Esophagus squamous epithelium (tissue), 5 donors: ENCODE results near the gene FAM114A1. TPM values are rescaled to one million over a fixed set of nuclear protein-coding genes. Genes with fewer than 3 reads are reported as not detected.
"Not testable (repeated sequence)": the region's sequence is repeated elsewhere in the genome, so short reads cannot be mapped to it uniquely, and the experiment has no call there.

Experiments
- DNase-seq: peaks from one replicate; lab custom pipeline; 2025; lab: John Stamatoyannopoulos, UW
- H3K27ac ChIP-seq, 4 donors: fragments of 200-600 bp; sonication (generic); one replicate each; pipeline ENCODE4 v1.5.1; 2016 to 2019; ENCODE audit warnings: mild to moderate bottlenecking in 1 of 4
- H3K27me3 ChIP-seq, 4 donors: fragments of 200-600 bp; sonication (generic); 1 replicate in 3 of 4; 2 replicates in 1 of 4; pipeline versions ENCODE4 v1.5.1 to v1.6.0; 2017 to 2021; ENCODE audit warnings: antibody characterized with exemption in 1 of 4
- H3K36me3 ChIP-seq, 3 donors: fragments of 200-600 bp; sonication (generic); one replicate each; pipeline ENCODE4 v1.5.1; 2016 to 2019
- H3K4me1 ChIP-seq, 3 donors: fragments of 200-600 bp; sonication (generic); one replicate each; pipeline ENCODE4 v1.5.1; 2017 to 2019
- H3K4me3 ChIP-seq, 4 donors: fragments of 200-600 bp; sonication (generic); 1 replicate in 3 of 4; 2 replicates in 1 of 4; pipeline ENCODE4 v1.5.1; 2016 to 2019; ENCODE audit warnings: mild to moderate bottlenecking in 2 of 4, moderate library complexity in 1 of 4
- H3K9me3 ChIP-seq, 3 donors: fragments of 200-600 bp; sonication (generic); one replicate each; pipeline ENCODE4 v1.5.1; 2016 to 2019
- POLR2A ChIP-seq, 4 donors: fragments of 450-650 bp; IDR thresholded peaks; one replicate each; pipeline ENCODE4 v1.6.1; 2017; ENCODE audit warnings: antibody characterized with exemption in 4 of 4, mild to moderate bottlenecking in 4 of 4, moderate library complexity in 3 of 4
- WGBS, 2 donors: methylation state at CpG; one replicate each; pipeline ENCODE4 v1.1.5; 2018; 5-methylcytosine and 5-hydroxymethylcytosine counted together
- intact Hi-C: fragments of 100-400 bp; cut with DNase I; formaldehyde crosslinking; loops from one replicate; pipeline ENCODE4 v1.15.0; 2022
- total RNA-seq, 4 donors: library from RNA; depleted of rRNA; stranded (reverse); fragments of >200 nt; gene quantifications; one replicate each; pipeline ENCODE4 v1.1.0, GENCODE V29; 2016
- TF ChIP-seq, protein P1 (sequence below), 6 experiments: fragments of 450-650 bp in 4 of 6; fragments of 200-600 bp in 2 of 6; sonication (generic) in 2 of 6; IDR thresholded peaks; one replicate each; pipeline ENCODE4 v1.5.1; 2016 to 2019; ENCODE audit warnings: antibody characterized with exemption in 6 of 6, mild to moderate bottlenecking in 4 of 6, moderate library complexity in 4 of 6
- donor health status: DM: yes; HTN: yes; CAD: no.

The FAM114A1 gene
- total RNA-seq, 4 donors from 2014 or later = 36.7 to 80.9 (median 69.2) TPM

DNA sequence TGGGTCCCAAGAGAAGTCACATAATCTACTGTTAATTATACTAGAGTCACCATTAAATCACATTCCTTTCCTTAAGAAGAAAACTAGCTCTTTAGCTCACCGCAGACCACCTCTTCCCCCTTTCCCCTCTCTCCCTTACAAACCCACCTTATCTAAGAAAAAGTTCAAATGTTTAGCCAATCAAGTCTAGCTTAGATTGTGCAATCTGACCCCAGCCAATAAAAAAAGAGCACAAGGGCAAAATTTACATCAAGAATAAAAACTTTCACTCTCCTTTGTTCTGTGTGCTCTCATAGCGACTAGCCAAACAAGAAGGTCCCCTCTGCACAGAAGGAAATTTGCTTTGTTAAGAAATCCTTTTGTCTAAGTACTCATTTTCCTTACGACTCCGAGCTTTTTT lies 88.4 kb downstream of the FAM114A1 start:
- TF ChIP-seq, protein P1, sequence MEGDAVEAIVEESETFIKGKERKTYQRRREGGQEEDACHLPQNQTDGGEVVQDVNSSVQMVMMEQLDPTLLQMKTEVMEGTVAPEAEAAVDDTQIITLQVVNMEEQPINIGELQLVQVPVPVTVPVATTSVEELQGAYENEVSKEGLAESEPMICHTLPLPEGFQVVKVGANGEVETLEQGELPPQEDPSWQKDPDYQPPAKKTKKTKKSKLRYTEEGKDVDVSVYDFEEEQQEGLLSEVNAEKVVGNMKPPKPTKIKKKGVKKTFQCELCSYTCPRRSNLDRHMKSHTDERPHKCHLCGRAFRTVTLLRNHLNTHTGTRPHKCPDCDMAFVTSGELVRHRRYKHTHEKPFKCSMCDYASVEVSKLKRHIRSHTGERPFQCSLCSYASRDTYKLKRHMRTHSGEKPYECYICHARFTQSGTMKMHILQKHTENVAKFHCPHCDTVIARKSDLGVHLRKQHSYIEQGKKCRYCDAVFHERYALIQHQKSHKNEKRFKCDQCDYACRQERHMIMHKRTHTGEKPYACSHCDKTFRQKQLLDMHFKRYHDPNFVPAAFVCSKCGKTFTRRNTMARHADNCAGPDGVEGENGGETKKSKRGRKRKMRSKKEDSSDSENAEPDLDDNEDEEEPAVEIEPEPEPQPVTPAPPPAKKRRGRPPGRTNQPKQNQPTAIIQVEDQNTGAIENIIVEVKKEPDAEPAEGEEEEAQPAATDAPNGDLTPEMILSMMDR (IDR thresholded peaks at IDR 0.05) = no peak
- TF ChIP-seq POLR2A (IDR thresholded peaks at IDR 0.05) = no peak
- no peaks in the 10 kb centered on the region for H3K27me3 ChIP-seq
- 85 to 86% methylated on average over 4 of the region's 4 CpGs for WGBS, 2 donors
- no peaks in the 10 kb centered on the region for H3K36me3 ChIP-seq
- intact Hi-C loops = no loop called here
- no peak overlapping the region for H3K4me3 ChIP-seq
- no peaks in the 10 kb centered on the region for H3K9me3 ChIP-seq
- DNase-seq = no peak
- H3K27ac ChIP-seq = no peak overlapping the region
- H3K4me1 ChIP-seq = peaks cover 0 to 4% (median 0%) of the 10 kb centered on the region in 3 donors

DNA sequence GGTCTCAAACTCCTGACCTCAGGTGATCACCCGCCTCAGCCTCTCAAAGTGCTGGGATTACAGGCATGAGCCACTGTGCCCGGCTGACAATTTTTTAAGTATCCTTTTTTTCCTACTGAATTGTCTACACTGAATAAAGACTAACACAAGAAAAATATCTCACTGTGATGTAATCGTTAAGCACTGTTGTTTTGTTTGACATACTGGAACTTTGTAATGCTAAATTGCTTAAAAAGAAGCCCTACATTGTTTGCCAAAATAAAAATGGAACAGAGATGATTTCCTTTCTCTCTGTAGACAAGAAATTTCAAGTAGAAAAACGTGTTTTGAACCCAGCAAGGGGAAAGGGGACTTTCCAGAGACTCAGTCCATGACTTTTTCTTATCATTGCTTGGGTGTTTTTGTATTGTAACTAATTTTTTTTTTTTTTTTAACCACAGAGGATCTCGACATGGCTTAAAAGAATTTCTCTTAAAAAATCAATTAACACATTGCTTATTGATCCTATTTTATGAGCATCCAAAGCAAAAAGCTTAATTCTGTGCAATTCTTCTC lies 89.7 kb downstream of the FAM114A1 start:
- no peak for DNase-seq
- Histone ChIP-seq H3K4me1 (peaks cover 0 to 4% (median 0%) of the 10 kb centered on the region in 3 donors), H3K36me3 (no peaks in the 10 kb centered on the region), H3K9me3 (no peaks in the 10 kb centered on the region), H3K4me3 (no peak overlapping the region), H3K27ac (peak overlapping the region in 2 of 4 donors; percentile 1 to 35), H3K27me3 (no peaks in the 10 kb centered on the region)
- TF ChIP-seq, protein P1 (IDR thresholded peaks at IDR 0.05) = no peak
- TF ChIP-seq POLR2A (IDR thresholded peaks at IDR 0.05) = no peak
- intact Hi-C loops = no loop called here
- WGBS, 2 donors = 22 to 34% methylated on average over 5 of the region's 5 CpGs

DNA sequence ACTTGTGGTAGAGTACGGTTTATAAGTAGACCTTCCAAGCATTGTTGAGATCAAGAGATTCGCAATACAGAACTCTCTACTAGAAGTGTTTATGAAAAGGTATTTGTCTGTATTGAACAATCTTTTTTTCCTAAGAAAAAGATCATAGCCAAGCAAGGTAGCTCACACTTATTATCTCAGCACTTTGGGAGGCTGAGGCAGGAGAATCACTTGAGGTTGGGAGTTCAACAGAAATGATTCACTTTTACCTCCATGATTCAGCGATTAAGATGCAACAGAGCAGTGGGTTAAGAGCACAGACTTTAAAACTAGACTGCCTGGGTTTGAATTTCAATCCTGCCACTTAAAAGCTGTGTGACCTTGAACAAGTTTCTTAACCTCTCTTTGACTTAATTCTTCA lies 90.3 kb downstream of the FAM114A1 start:
- DNase-seq = no peak
- Histone ChIP-seq H3K9me3 (no peaks in the 10 kb centered on the region), H3K27me3 (no peaks in the 10 kb centered on the region), H3K4me1 (peaks cover 0 to 4% (median 0%) of the 10 kb centered on the region in 3 donors), H3K27ac (peak overlapping the region in 1 of 4 donors; percentile 1), H3K4me3 (no peak overlapping the region), H3K36me3 (no peaks in the 10 kb centered on the region)
- intact Hi-C loops = no loop called here
- WGBS, 2 donors = 82% methylated on average over 3 of the region's 3 CpGs
- TF ChIP-seq, protein P1 (IDR thresholded peaks at IDR 0.05) = no peak
- TF ChIP-seq POLR2A (IDR thresholded peaks at IDR 0.05) = no peak

DNA sequence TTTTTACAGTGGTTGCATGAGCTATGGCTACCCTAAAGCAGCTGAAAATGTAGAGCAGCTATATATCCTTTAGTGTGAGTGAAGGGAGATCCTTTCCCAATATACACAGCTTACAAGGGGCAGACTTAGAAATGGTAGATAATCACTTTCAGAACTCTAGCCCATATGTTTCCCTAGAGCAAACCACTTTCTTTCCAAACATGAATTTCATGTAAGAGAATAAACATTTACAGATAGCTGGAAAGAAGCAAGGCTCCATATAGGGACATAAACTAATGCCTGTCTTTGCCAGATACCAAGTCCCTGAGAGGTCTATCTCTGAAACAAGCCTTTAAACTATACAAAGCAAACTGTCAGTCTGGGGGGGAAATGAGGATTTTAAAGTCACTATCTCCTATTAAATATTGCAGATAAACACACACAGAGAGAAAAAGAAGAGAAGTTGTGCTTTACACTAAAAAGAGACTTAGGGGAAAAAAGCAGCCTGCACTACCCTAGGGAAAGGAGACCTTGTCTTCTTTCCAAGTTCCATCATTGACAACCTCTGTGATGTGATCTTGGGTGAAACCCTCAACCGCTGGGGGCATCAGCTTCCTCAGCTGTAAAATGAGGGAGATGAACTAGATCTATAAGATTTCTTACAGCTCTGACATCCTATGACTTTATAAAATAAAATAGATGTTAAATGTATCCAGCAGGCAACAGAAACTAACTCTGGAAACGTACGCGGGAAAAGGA lies 91.0 kb downstream of the FAM114A1 start:
- TF ChIP-seq, protein P1 (IDR thresholded peaks at IDR 0.05) = no peak
- no peak for TF ChIP-seq POLR2A (IDR thresholded peaks at IDR 0.05)
- no peaks in the 10 kb centered on the region for H3K27me3 ChIP-seq
- H3K27ac ChIP-seq = no peak overlapping the region
- H3K4me1 ChIP-seq = peaks cover 0 to 4% (median 0%) of the 10 kb centered on the region in 3 donors
- intact Hi-C loops = no loop called here
- 82 to 87% methylated on average over 4 of the region's 4 CpGs for WGBS, 2 donors
- H3K9me3 ChIP-seq = no peaks in the 10 kb centered on the region
- no peak overlapping the region for H3K4me3 ChIP-seq
- H3K36me3 ChIP-seq = no peaks in the 10 kb centered on the region
- DNase-seq = no peak

DNA sequence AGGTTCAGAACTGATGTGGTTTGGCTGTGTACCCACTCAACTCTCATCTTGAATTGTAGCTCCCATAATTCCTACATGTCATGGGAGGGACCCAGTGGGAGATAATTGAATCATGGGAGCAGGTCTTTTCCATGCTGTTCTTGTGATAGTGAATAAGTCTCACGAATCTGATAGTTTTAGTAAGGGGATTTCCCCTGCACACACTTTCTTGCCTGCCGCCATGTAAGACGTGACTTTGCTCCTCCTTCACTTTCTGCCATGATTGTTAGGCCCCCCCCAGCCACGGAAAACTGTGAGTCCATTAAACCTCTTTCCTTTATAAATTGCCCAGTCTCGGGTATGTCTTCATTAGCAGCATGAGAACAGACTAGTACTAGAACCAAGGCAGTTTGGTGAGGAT lies 91.6 kb downstream of the FAM114A1 start:
- DNase-seq, H3K36me3 ChIP-seq, H3K4me3 ChIP-seq, H3K27ac ChIP-seq, H3K27me3 ChIP-seq, H3K4me1 ChIP-seq, H3K9me3 ChIP-seq, intact Hi-C loops: not testable (repeated sequence)
- WGBS, 2 donors = 91 to 92% methylated on average over 5 of the region's 5 CpGs
